Measurements from ENCODE around the gene SORCS2.

The SORCS2 gene

DNA sequence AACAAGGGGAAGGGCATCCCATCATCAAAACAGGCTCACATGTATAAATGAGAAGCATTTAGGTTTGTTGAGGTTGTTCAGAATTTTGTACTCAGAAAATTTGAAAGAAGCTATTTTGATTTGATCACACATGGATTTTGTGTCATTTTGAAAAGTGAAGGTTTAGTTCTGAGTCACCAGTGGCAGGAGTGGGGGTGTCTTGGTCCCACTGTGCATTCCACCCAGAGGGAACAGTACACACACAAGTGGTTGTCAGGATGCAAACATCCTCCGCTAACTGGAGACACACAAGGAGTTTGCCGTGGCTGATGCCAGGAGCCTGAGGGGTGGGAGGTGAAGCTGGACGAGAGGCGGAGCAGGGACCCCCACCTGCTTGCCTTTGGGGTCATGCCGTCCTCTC is 440.6 kb downstream of the SORCS2 start:
- H3K27ac ChIP-seq (ENCODE audit: insufficient read depth in 1 of 2, low read depth in 1 of 2, low read length in 2 of 2, poor library complexity in 1 of 2, severe bottlenecking in 2 of 2): no peak overlapping the region
- DNase-seq: no peak
- peaks cover 0 to 5% (median 0%) of the 10 kb centered on the region in 4 experiments for H3K4me1 ChIP-seq (ENCODE audit: control extremely low read depth in 1 of 4, control insufficient read depth in 4 of 4, insufficient read depth in 4 of 4, low read length in 3 of 4)
- no peaks in the 10 kb centered on the region for H3K36me3 ChIP-seq (ENCODE audit: control insufficient read depth in 4 of 4, insufficient read depth in 4 of 4, low read length in 3 of 4)
- ChIA-PET POLR2A (no interaction called here), CTCF (no interaction called here)
- no peak overlapping the region for H3K4me3 ChIP-seq (ENCODE audit: control insufficient read depth in 1 of 7, extremely low read depth in 1 of 7, insufficient read depth in 4 of 7, low read depth in 2 of 7, low read length in 6 of 7)
- peaks cover 0 to 18% (median 10%) of the 10 kb centered on the region in 5 experiments for H3K9me3 ChIP-seq (ENCODE audit: control extremely low read depth in 1 of 5, control insufficient read depth in 4 of 5, insufficient read depth in 2 of 5, low read depth in 1 of 5, low read length in 4 of 5)
- peaks cover 0 to 62% (median 11%) of the 10 kb centered on the region in 5 experiments for H3K27me3 ChIP-seq (replicated peaks in 2 of 5; ENCODE audit: control insufficient read depth in 4 of 5, insufficient read depth in 5 of 5, low read length in 4 of 5)
- 80% methylated on average over 5 of the region's 5 CpGs for WGBS (ENCODE audit: insufficient coverage)

DNA sequence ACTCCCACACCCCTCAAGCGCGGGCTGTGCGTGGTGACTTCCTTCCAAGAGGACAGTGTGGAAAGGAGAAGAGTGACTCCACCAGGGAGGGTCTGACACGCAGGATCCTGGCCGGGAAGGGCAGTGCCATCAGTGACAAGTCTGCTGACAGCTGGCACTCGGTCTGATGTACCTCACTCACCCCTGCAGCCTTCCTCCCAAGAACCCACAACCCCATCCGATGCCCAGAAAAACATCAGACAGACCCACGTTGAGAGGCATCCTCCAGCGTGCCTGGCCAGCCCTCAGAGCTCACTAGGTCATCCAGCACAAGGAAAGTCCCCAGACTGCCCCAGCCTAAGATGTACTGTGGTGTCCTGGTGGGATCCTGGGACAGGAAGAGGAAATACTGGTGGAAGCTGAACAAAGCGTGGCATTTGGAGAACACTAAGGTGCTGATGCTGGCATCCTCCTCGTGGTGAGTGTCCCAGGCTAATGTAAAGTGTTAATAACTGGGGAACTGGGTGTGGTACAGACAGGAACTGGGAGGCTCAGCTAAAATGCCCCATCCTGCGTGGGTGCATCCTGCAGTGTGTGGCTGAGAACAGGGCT is 442.4 kb downstream of the SORCS2 start:
- Histone ChIP-seq H3K36me3 (ENCODE audit: control insufficient read depth in 4 of 4, insufficient read depth in 4 of 4, low read length in 3 of 4) (no peaks in the 10 kb centered on the region), H3K27ac (ENCODE audit: insufficient read depth in 1 of 2, low read depth in 1 of 2, low read length in 2 of 2, poor library complexity in 1 of 2, severe bottlenecking in 2 of 2) (no peak overlapping the region), H3K4me3 (ENCODE audit: control insufficient read depth in 1 of 7, extremely low read depth in 1 of 7, insufficient read depth in 4 of 7, low read depth in 2 of 7, low read length in 6 of 7) (no peak overlapping the region), H3K27me3 (replicated peaks in 2 of 5; ENCODE audit: control insufficient read depth in 4 of 5, insufficient read depth in 5 of 5, low read length in 4 of 5) (peaks cover 0 to 56% (median 11%) of the 10 kb centered on the region in 5 experiments), H3K4me1 (ENCODE audit: control extremely low read depth in 1 of 4, control insufficient read depth in 4 of 4, insufficient read depth in 4 of 4, low read length in 3 of 4) (peaks cover 0 to 5% (median 1%) of the 10 kb centered on the region in 4 experiments), H3K9me3 (ENCODE audit: control extremely low read depth in 1 of 5, control insufficient read depth in 4 of 5, insufficient read depth in 2 of 5, low read depth in 1 of 5, low read length in 4 of 5) (peaks cover 0 to 8% (median 5%) of the 10 kb centered on the region in 5 experiments)
- ChIA-PET POLR2A (no interaction called here), CTCF (no interaction called here)
- no peak for DNase-seq
- 52% methylated on average over 4 of the region's 12 CpGs for WGBS (ENCODE audit: insufficient coverage)

DNA sequence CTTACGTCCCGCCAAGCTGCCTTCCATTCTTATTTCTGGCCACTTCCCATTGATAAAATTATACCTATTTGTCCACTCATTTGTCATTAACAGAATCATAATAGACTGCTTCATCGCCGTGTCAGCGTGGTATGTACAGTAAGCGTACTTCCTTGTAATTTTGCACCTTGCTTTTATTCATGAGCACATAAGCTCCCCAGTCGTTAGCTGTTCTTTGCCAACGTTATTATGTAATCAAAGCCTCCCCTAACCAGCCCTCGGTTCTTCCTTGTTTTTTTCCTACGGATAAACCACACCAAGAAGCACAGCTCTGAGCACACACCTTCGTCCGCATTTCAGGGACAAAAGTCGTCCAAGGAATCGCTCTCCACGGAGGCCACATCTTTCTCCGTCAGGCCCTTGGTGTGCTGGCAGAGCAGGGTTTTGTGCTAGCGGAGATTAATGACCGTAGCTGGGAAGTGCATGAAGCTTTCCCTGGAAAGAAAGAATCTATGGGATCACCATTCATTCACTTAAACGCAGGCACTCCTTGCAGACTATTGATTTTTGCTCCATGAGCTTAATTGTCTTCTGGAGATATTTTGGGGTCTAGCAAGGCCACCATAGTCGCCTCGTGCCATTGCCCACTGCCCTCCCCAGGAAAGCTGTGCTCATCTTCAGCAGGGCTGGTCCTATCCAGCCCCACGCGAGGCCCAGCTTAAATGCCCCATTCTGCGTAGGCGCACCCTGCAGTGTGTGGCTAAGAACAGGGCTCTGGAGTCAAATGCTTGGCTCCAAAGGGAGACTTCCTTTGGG is 443.3 kb downstream of the SORCS2 start:
- peaks cover 0 to 56% (median 11%) of the 10 kb centered on the region in 5 experiments for H3K27me3 ChIP-seq (replicated peaks in 2 of 5; ENCODE audit: control insufficient read depth in 4 of 5, insufficient read depth in 5 of 5, low read length in 4 of 5)
- peaks cover 0 to 5% (median 1%) of the 10 kb centered on the region in 4 experiments for H3K4me1 ChIP-seq (ENCODE audit: control extremely low read depth in 1 of 4, control insufficient read depth in 4 of 4, insufficient read depth in 4 of 4, low read length in 3 of 4)
- no peak for DNase-seq
- ChIA-PET POLR2A (no interaction called here), CTCF (interaction anchor here (0.6 kb wide), 1 partner anchor 148 kb away, joined by 3 read pairs; no protein-coding TSS in a partner anchor)
- H3K27ac ChIP-seq (ENCODE audit: insufficient read depth in 1 of 2, low read depth in 1 of 2, low read length in 2 of 2, poor library complexity in 1 of 2, severe bottlenecking in 2 of 2): no peak overlapping the region
- WGBS (ENCODE audit: insufficient coverage): 78% methylated on average over 23 of the region's 25 CpGs
- H3K9me3 ChIP-seq (ENCODE audit: control extremely low read depth in 1 of 5, control insufficient read depth in 4 of 5, insufficient read depth in 2 of 5, low read depth in 1 of 5, low read length in 4 of 5): peaks cover 0 to under 1% (median 0%) of the 10 kb centered on the region in 5 experiments
- H3K36me3 ChIP-seq (ENCODE audit: control insufficient read depth in 4 of 4, insufficient read depth in 4 of 4, low read length in 3 of 4): no peaks in the 10 kb centered on the region
- H3K4me3 ChIP-seq (ENCODE audit: control insufficient read depth in 1 of 7, extremely low read depth in 1 of 7, insufficient read depth in 4 of 7, low read depth in 2 of 7, low read length in 6 of 7): no peak overlapping the region

DNA sequence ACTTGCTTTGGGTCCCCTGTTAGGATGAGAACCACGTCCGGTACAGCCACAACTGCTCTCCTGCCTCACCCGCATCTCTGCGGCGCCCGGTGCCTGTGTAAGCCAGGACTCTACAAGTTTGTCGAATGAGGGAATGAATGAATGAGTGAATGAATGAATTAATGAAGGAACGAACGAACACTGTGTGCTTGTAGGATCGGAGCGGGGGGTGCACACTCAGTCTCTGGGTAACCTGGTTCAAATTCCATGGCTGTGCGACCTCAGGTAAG is 443.8 kb downstream of the SORCS2 start:
- no peak for DNase-seq
- no peak overlapping the region for H3K4me3 ChIP-seq (ENCODE audit: control insufficient read depth in 1 of 7, extremely low read depth in 1 of 7, insufficient read depth in 4 of 7, low read depth in 2 of 7, low read length in 6 of 7)
- H3K27me3 ChIP-seq (replicated peaks in 2 of 5; ENCODE audit: control insufficient read depth in 4 of 5, insufficient read depth in 5 of 5, low read length in 4 of 5): peaks cover 0 to 53% (median 9%) of the 10 kb centered on the region in 5 experiments
- H3K4me1 ChIP-seq (ENCODE audit: control extremely low read depth in 1 of 4, control insufficient read depth in 4 of 4, insufficient read depth in 4 of 4, low read length in 3 of 4): peaks cover 0 to 5% (median 1%) of the 10 kb centered on the region in 4 experiments
- 84% methylated on average over 11 of the region's 12 CpGs for WGBS (ENCODE audit: insufficient coverage)
- ChIA-PET POLR2A (no interaction called here), CTCF (no interaction called here)
- H3K27ac ChIP-seq (ENCODE audit: insufficient read depth in 1 of 2, low read depth in 1 of 2, low read length in 2 of 2, poor library complexity in 1 of 2, severe bottlenecking in 2 of 2): no peak overlapping the region
- no peaks in the 10 kb centered on the region for H3K9me3 ChIP-seq (ENCODE audit: control extremely low read depth in 1 of 5, control insufficient read depth in 4 of 5, insufficient read depth in 2 of 5, low read depth in 1 of 5, low read length in 4 of 5)
- H3K36me3 ChIP-seq (ENCODE audit: control insufficient read depth in 4 of 4, insufficient read depth in 4 of 4, low read length in 3 of 4): no peaks in the 10 kb centered on the region

DNA sequence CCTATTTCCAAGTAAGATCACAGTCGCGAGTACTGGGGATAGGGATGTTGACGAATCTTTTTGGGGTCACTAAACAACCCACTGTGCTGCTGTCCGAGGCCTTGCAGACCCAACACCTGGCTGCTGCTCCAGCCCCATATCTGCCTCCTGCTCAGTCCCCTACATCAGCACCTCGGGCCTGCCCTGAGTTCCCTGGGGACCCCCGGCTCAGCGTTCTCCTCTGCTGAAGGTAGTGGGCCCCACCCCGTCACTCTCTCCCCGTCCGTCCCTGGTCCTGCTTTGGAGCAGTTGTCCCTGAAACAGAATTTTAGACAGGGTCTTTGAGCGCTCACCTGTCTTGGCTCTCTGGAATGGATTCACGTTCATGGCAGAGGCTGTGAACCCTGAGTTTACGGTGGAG is 444.8 kb downstream of the SORCS2 start:
- H3K4me3 ChIP-seq (ENCODE audit: control insufficient read depth in 1 of 7, extremely low read depth in 1 of 7, insufficient read depth in 4 of 7, low read depth in 2 of 7, low read length in 6 of 7): no peak overlapping the region
- no peaks in the 10 kb centered on the region for H3K9me3 ChIP-seq (ENCODE audit: control extremely low read depth in 1 of 5, control insufficient read depth in 4 of 5, insufficient read depth in 2 of 5, low read depth in 1 of 5, low read length in 4 of 5)
- ChIA-PET CTCF (no interaction called here), POLR2A (no interaction called here)
- H3K27me3 ChIP-seq (replicated peaks in 2 of 5; ENCODE audit: control insufficient read depth in 4 of 5, insufficient read depth in 5 of 5, low read length in 4 of 5): peaks cover 0 to 43% (median 5%) of the 10 kb centered on the region in 5 experiments
- H3K27ac ChIP-seq (ENCODE audit: insufficient read depth in 1 of 2, low read depth in 1 of 2, low read length in 2 of 2, poor library complexity in 1 of 2, severe bottlenecking in 2 of 2): no peak overlapping the region
- no peak for DNase-seq
- no peaks in the 10 kb centered on the region for H3K36me3 ChIP-seq (ENCODE audit: control insufficient read depth in 4 of 4, insufficient read depth in 4 of 4, low read length in 3 of 4)
- WGBS (ENCODE audit: insufficient coverage): 95% methylated on average over 11 of the region's 13 CpGs
- peaks cover 0 to 5% (median 1%) of the 10 kb centered on the region in 4 experiments for H3K4me1 ChIP-seq (ENCODE audit: control extremely low read depth in 1 of 4, control insufficient read depth in 4 of 4, insufficient read depth in 4 of 4, low read length in 3 of 4)

DNA sequence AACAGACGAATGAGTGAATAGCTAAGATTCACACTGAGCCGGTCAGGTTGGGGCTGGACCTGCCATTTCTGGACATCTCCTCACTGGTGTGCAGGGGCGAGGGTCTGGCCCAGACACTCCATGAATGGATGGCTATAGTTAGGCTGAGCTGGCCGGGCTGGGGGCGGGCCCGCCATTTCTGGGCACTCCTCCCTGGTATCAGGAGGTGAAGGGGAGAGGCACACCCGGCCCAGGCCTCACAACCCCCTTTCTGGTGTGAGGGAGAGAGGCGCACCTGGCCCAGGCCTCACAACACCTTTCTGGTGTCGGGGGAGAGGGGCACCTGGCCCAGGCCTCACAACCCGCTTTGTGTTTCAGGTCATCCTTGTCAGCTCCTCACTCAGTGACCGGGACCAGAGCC is 445.6 kb downstream of the SORCS2 start:
- POLR2A ChIA-PET: no interaction called here
- no peak overlapping the region for H3K27ac ChIP-seq (ENCODE audit: insufficient read depth in 1 of 2, low read depth in 1 of 2, low read length in 2 of 2, poor library complexity in 1 of 2, severe bottlenecking in 2 of 2)

DNA sequence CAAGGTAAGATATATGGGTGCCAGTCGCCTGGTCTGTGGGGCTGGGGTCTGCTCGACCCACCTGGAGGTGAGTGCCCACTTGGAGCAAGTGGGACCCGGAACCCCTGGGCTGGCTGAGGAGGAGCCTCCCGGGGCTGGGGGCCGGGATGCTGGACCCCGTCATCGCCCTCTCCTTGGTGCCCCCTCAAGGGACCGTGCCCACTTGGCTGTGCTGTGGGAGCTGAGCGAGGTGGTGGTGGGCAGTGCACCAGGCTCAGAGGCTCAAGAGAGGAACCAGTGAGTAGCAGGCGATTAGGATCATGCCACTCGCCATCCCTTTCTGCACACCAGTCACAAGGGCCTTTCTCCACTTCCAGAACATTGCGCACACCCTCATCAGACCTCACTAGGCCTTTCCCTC is 446.2 kb downstream of the SORCS2 start:
- Histone ChIP-seq H3K4me1 (ENCODE audit: control extremely low read depth in 1 of 4, control insufficient read depth in 4 of 4, insufficient read depth in 4 of 4, low read length in 3 of 4) (peaks cover 0 to 5% (median 1%) of the 10 kb centered on the region in 4 experiments), H3K36me3 (ENCODE audit: control insufficient read depth in 4 of 4, insufficient read depth in 4 of 4, low read length in 3 of 4) (no peaks in the 10 kb centered on the region), H3K9me3 (ENCODE audit: control extremely low read depth in 1 of 5, control insufficient read depth in 4 of 5, insufficient read depth in 2 of 5, low read depth in 1 of 5, low read length in 4 of 5) (no peaks in the 10 kb centered on the region), H3K4me3 (ENCODE audit: control insufficient read depth in 1 of 7, extremely low read depth in 1 of 7, insufficient read depth in 4 of 7, low read depth in 2 of 7, low read length in 6 of 7) (no peak overlapping the region), H3K27ac (ENCODE audit: insufficient read depth in 1 of 2, low read depth in 1 of 2, low read length in 2 of 2, poor library complexity in 1 of 2, severe bottlenecking in 2 of 2) (no peak overlapping the region), H3K27me3 (replicated peaks in 2 of 5; ENCODE audit: control insufficient read depth in 4 of 5, insufficient read depth in 5 of 5, low read length in 4 of 5) (peaks cover 0 to 30% (median 3%) of the 10 kb centered on the region in 5 experiments)
- POLR2A ChIA-PET: no interaction called here
- CTCF ChIA-PET: no interaction called here
- no peak for DNase-seq
- WGBS (ENCODE audit: insufficient coverage): 96% methylated on average over 10 of the region's 12 CpGs

More for the DNA sequence above, 445.6 kb downstream of the SORCS2 start:
- Histone ChIP-seq H3K27me3 (replicated peaks in 2 of 5; ENCODE audit: control insufficient read depth in 4 of 5, insufficient read depth in 5 of 5, low read length in 4 of 5) (peaks cover 0 to 35% (median 4%) of the 10 kb centered on the region in 5 experiments), H3K4me1 (ENCODE audit: control extremely low read depth in 1 of 4, control insufficient read depth in 4 of 4, insufficient read depth in 4 of 4, low read length in 3 of 4) (peaks cover 0 to 5% (median 1%) of the 10 kb centered on the region in 4 experiments), H3K4me3 (ENCODE audit: control insufficient read depth in 1 of 7, extremely low read depth in 1 of 7, insufficient read depth in 4 of 7, low read depth in 2 of 7, low read length in 6 of 7) (no peak overlapping the region), H3K36me3 (ENCODE audit: control insufficient read depth in 4 of 4, insufficient read depth in 4 of 4, low read length in 3 of 4) (no peaks in the 10 kb centered on the region), H3K9me3 (ENCODE audit: control extremely low read depth in 1 of 5, control insufficient read depth in 4 of 5, insufficient read depth in 2 of 5, low read depth in 1 of 5, low read length in 4 of 5) (no peaks in the 10 kb centered on the region)
- CTCF ChIA-PET: no interaction called here
- no peak for DNase-seq
- WGBS (ENCODE audit: insufficient coverage): 87% methylated on average over 11 of the region's 11 CpGs

Data from common myeloid progenitor, CD34-positive (primary cell).